Small intestine (tissue), 7 donors: ENCODE data around the gene SPOCK1. TPM values are rescaled to one million over a fixed set of nuclear protein-coding genes. Genes with fewer than 3 reads are reported as not detected.

Experiments
- DNase-seq, 2 donors: peaks; one replicate each; pipeline versions ENCODE4 v3.0.0 to v3.0.0-alpha.2; 2013
- FAIRE-seq: peaks from 2 replicates; lab custom pipeline; 2012; peaks lifted over from hg19 to GRCh38; lab: Jason Lieb, UNC
- H3K27ac ChIP-seq, 3 donors: one replicate each; pipeline ENCODE4 v1.5.1; 2013; ENCODE audit warnings: low read length in 2 of 3, mild to moderate bottlenecking in 2 of 3, control low read depth in 1 of 3, inconsistent platforms in 1 of 3, low read depth in 1 of 3, moderate library complexity in 1 of 3
- H3K27me3 ChIP-seq, 3 donors: one replicate each; pipeline ENCODE4 v1.6.1; 2013; ENCODE audit warnings: low read length in 3 of 3, inconsistent platforms in 1 of 3; ENCODE audit not compliant: control insufficient read depth in 3 of 3, insufficient read depth in 3 of 3
- H3K36me3 ChIP-seq, 3 donors: one replicate each; pipeline ENCODE4 v1.6.1; 2013; ENCODE audit warnings: low read length in 3 of 3, inconsistent platforms in 1 of 3, low read depth in 1 of 3, mild to moderate bottlenecking in 1 of 3, moderate library complexity in 1 of 3; ENCODE audit not compliant: control insufficient read depth in 3 of 3, insufficient read depth in 2 of 3
- H3K4me1 ChIP-seq, 3 donors: one replicate each; pipeline ENCODE4 v1.6.1; 2013; ENCODE audit warnings: low read length in 2 of 3, inconsistent platforms in 1 of 3, low read depth in 1 of 3, mild to moderate bottlenecking in 1 of 3, moderate library complexity in 1 of 3; ENCODE audit not compliant: control insufficient read depth in 3 of 3, insufficient read depth in 2 of 3
- H3K4me3 ChIP-seq, 3 donors: one replicate each; pipeline ENCODE4 v1.5.1; 2013; ENCODE audit warnings: low read length in 3 of 3, control low read depth in 1 of 3, inconsistent platforms in 1 of 3, low read depth in 1 of 3, mild to moderate bottlenecking in 1 of 3, moderate library complexity in 1 of 3
- H3K9me3 ChIP-seq, 2 donors: one replicate each; pipeline ENCODE4 v1.6.1; 2013; ENCODE audit warnings: low read depth in 1 of 2, low read length in 1 of 2; ENCODE audit not compliant: control insufficient read depth in 2 of 2, insufficient read depth in 1 of 2
- WGBS, 3 donors: extraction: QIAGEN DNeasy Blood & Tissue Kit; methylation state at CpG; one replicate each; pipeline ENCODE4 v1.1.7; 2013; 5-methylcytosine and 5-hydroxymethylcytosine counted together
- polyA plus RNA-seq, 4 donors: library from polyadenylated mRNA; stranded (reverse) in 3 of 4; unstranded in 1 of 4; fragments of 200-250 nt in 3 of 4; fragments of 120-200 nt in 1 of 4; gene quantifications; one replicate each; pipeline versions ENCODE4 v1.2.1 to v1.2.3, GENCODE V29; 2013
- donor health status: healthy with polysubstance abuse.
- donor health status: control.
- donor health status: control.
- donor health status: Bipolar disorder and iron deficiency.
- donor health status: healthy.

The SPOCK1 gene
- polyA plus RNA-seq, 4 donors = 0.22 to 1.1 (median 0.54) TPM

DNA sequence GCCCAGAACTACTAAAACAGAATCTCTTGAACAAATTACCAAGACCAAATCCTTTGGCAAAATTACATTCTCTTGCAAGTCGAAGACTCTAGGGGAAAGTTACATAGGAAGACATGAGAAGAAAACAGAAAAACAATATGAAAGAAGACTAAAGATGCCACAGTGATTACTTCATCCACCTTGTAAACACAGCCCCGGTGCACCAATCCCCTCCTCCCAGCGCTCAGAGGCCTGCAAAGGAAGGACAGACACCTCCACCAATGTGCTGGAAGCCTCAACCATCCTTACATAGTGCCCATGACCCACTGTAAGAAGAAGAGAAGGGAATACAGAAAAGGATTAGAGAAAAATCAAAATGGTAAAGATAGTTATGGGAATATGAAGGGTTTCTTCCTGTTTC, 218.5 kb downstream of the SPOCK1 start:
- Histone ChIP-seq H3K36me3 (no peaks in the 10 kb centered on the region), H3K4me3 (no peak overlapping the region), H3K27ac (no peak overlapping the region), H3K27me3 (no peaks in the 10 kb centered on the region), H3K4me1 (peaks cover 0 to 5% (median 0%) of the 10 kb centered on the region in 3 donors), H3K9me3 (no peaks in the 10 kb centered on the region)
- FAIRE-seq = no peak
- DNase-seq = no peak
- WGBS, 3 donors = 66 to 75% (median 70%) methylated on average over 3 of the region's 3 CpGs

DNA sequence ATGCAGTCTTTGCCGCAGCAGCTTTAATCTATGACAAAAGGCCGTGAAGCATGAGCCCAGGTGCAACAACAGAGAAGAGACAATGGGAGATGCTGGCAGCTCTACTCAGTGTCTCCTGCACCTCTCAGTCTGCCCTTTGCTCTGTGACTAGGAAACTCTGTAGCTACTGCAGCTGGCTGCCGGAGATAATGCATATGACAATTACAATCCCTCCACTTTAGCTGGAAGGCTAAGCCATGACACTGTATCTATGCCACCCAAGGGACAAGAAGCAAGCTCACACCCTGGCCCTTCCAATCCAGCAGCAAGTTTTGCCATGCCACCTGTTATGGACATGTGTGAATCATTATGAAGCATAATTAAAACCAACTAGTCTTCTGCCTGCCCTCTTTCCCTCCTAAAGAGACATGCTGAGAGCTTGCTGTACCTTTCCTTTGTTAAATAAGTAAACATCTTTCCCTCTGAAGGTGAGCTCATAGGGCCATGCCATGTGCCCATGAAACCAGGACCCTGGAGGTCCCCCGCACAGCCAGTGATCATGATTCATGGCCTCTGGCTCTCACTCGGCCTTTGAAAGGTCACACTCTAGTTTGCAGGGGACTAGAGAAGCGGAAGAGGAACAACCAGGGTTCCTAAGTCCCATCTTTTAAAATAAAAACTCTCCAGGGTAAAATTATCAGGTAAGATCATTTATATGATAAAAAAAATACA, 219.4 kb downstream of the SPOCK1 start:
- 60 to 74% (median 67%) methylated on average over 6 of the region's 6 CpGs for WGBS, 3 donors
- no peak for FAIRE-seq

DNA sequence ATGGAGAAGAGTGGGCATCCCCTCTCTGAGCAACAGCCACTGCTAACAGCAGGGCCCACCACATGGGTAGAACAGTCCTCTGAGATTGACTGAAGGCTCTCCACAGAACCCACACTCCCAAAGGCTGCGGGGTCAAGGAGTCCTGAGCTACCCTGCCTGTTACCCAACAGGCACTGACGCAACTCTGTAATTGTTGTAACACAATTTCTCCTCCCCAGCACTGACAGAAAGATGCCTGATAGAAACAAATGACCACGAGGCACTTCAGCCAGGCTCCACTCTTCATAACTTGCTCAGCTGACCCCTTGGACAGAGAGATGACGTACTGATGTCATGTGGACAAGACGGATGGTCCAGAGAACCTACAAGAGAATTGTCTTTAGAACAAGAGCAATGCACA, 220.7 kb downstream of the SPOCK1 start:
- no peak for FAIRE-seq
- Histone ChIP-seq H3K36me3 (no peaks in the 10 kb centered on the region), H3K4me3 (no peak overlapping the region), H3K27me3 (no peaks in the 10 kb centered on the region), H3K4me1 (peaks cover 0 to 5% (median 0%) of the 10 kb centered on the region in 3 donors), H3K27ac (no peak overlapping the region), H3K9me3 (no peaks in the 10 kb centered on the region)
- WGBS, 3 donors = 76 to 85% (median 80%) methylated on average over 5 of the region's 5 CpGs
- no peak for DNase-seq

More for the DNA sequence above, 219.4 kb downstream of the SPOCK1 start:
- Histone ChIP-seq H3K4me1 (peaks cover 0 to 5% (median 0%) of the 10 kb centered on the region in 3 donors), H3K4me3 (no peak overlapping the region), H3K9me3 (no peaks in the 10 kb centered on the region), H3K27me3 (no peaks in the 10 kb centered on the region), H3K27ac (no peak overlapping the region), H3K36me3 (no peaks in the 10 kb centered on the region)
- DNase-seq = peak in 1 of 2 donors; percentile 38

DNA sequence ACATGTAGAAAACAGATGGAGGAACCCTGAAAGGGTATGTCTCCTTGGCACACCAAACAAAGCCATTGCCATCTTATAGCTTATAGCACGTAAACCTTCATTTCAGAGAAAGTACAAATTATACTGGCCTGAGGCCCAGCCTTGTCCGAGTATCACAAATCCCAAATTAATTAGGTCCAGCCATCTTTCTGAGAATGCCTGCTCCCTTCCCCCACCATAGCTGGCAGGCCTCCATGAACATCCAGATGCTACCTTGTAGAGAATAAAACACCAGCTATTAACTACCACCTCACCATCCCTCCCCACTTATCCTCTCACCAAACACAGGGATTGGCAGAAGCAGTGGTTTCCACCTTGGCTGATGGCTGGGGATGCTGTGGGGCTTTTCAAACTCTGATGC, 224.0 kb downstream of the SPOCK1 start:
- FAIRE-seq = no peak
- no peaks in the 10 kb centered on the region for H3K36me3 ChIP-seq
- WGBS, 3 donors = 77 to 88% (median 86%) methylated on average over 2 of the region's 2 CpGs

DNA sequence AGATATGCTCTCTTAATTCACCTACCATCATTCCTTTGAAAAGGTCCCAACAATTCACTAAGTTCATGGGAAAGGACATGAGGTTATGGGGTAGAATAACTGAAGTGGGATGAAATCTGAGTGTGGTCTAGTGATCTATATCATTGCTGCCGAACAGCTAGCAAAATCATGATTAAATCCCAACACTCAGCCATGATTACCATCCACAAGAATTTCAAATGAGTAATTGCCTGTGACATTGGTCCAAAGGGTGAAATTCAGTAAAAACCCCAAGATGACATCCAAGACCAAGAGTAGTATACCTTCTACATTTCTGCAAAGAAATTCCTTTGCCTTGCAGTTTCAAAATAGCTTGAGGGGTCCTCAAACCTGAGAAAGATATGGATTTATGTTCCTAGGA, 225.6 kb downstream of the SPOCK1 start:
- DNase-seq (no peak), FAIRE-seq (no peak)
- Histone ChIP-seq H3K9me3 (no peaks in the 10 kb centered on the region), H3K4me1 (peaks cover 0 to 27% (median 0%) of the 10 kb centered on the region in 3 donors), H3K27ac (no peak overlapping the region), H3K36me3 (no peaks in the 10 kb centered on the region), H3K27me3 (peaks cover 0 to 2% (median 0%) of the 10 kb centered on the region in 3 donors), H3K4me3 (no peak overlapping the region)
- 53 to 74% (median 70%) methylated on average over 1 of the region's 1 CpG for WGBS, 3 donors

More for the DNA sequence above, 224.0 kb downstream of the SPOCK1 start:
- no peak for DNase-seq
- Histone ChIP-seq H3K4me3 (no peak overlapping the region), H3K27ac (no peak overlapping the region), H3K27me3 (peaks cover 0 to 2% (median 0%) of the 10 kb centered on the region in 3 donors), H3K4me1 (peaks cover 0 to 23% (median 0%) of the 10 kb centered on the region in 3 donors), H3K9me3 (no peaks in the 10 kb centered on the region)

GRCh38 chr5:137272831-137273230, 226.3 kb downstream of the SPOCK1 start:
- no peak for FAIRE-seq

DNA sequence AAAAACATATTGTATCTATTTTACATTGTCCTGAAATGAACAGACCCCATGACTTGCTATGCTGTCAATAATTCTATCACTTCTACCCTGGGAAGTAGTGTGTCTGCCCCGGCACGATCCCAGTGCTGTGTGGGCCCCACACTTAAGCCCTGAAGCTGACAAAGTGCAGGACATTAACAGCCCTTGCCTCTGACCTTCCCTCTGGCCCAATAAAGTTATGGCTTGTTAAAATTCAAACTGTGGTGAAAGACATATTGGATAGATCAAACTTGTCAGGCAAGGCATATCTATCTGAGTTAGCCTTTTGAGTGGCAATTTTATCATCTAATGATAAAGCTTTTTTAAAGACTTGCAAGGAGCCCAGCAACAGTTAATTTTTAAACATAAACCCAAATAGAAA, 229.2 kb downstream of the SPOCK1 start:
- FAIRE-seq (no peak), DNase-seq (peak in 1 of 2 donors; percentile 65)
- Histone ChIP-seq H3K27ac (peak overlapping the region in 1 of 3 donors; percentile 60), H3K36me3 (no peaks in the 10 kb centered on the region), H3K4me1 (peaks cover 0 to 41% (median 0%) of the 10 kb centered on the region in 3 donors), H3K9me3 (no peaks in the 10 kb centered on the region), H3K27me3 (peaks cover 0 to 2% (median 0%) of the 10 kb centered on the region in 3 donors), H3K4me3 (no peak overlapping the region)
- WGBS, 3 donors = 26 to 63% (median 40%) methylated on average over 2 of the region's 2 CpGs

More at GRCh38 chr5:137272831-137273230, 226.3 kb downstream of the SPOCK1 start:
- Histone ChIP-seq H3K36me3 (no peaks in the 10 kb centered on the region), H3K4me1 (peaks cover 0 to 27% (median 0%) of the 10 kb centered on the region in 3 donors), H3K27me3 (peaks cover 0 to 2% (median 0%) of the 10 kb centered on the region in 3 donors), H3K4me3 (no peak overlapping the region), H3K27ac (no peak overlapping the region), H3K9me3 (no peaks in the 10 kb centered on the region)
- peak in 1 of 2 donors; percentile 56 for DNase-seq

DNA sequence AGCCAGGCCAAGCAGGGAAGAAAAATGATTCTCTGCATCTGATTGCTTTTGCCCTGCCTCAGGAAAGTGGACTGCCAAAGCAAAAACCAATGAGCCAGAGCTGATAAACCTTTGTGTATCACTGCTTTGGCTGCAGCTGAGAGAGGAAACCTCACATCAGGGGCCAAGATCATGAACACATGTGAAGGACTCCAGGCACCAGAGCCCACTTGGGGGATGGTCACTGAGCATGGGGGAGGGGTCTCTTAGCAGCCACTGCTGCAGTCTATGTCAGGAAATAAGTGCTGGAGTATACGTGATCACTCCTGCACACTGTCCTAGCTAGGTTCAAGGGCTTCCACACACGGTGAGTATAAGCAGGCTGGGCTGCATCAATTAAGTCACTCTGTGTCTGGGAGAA, 229.9 kb downstream of the SPOCK1 start:
- no peaks in the 10 kb centered on the region for H3K36me3 ChIP-seq
- peaks cover 0 to 2% (median 0%) of the 10 kb centered on the region in 3 donors for H3K27me3 ChIP-seq
- WGBS, 3 donors = 17 to 41% (median 37%) methylated on average over 2 of the region's 2 CpGs
- H3K27ac ChIP-seq = peak overlapping the region in 1 of 3 donors; percentile 60
- H3K9me3 ChIP-seq = no peaks in the 10 kb centered on the region
- no peak overlapping the region for H3K4me3 ChIP-seq
- DNase-seq (no peak), FAIRE-seq (no peak)
- peaks cover 0 to 47% (median 0%) of the 10 kb centered on the region in 3 donors for H3K4me1 ChIP-seq
